Epithelial cell of esophagus (primary cell): ENCODE results near the gene GPR37L1.

Experiments
- DNase-seq: peaks from one replicate; pipeline ENCODE4 v3.0.0; 2010; ENCODE audit warnings: low read depth
- H3K4me3 ChIP-seq: 2 replicates; pipeline ENCODE4 v1.5.1; 2011; ENCODE audit warnings: mild to moderate bottlenecking, low read length, control low read depth
- CTCF ChIP-seq: IDR thresholded peaks from 2 replicates; pipeline ENCODE4 v1.5.1; 2011; ENCODE audit warnings: low read depth, mild to moderate bottlenecking, low read length, control low read depth, inconsistent platforms; ENCODE audit not compliant: insufficient read depth; ENCODE audit errors: missing control alignments

Gene GPR37L1

GRCh38 chr1:202181586-202181985, 58.9 kb downstream of the GPR37L1 start:
- no peak for DNase-seq
- no peak for TF ChIP-seq CTCF
- no peak overlapping the region for H3K4me3 ChIP-seq

GRCh38 chr1:202182040-202182877, 59.5 kb downstream of the GPR37L1 start:
- no peak for TF ChIP-seq CTCF
- no peak overlapping the region for H3K4me3 ChIP-seq
- DNase-seq = no peak
